ENCODE data around the gene SCFD2. TPM values are rescaled to one million over a fixed set of nuclear protein-coding genes. Genes with fewer than 3 reads are reported as not detected.

SCFD2 gene
- total RNA-seq, 1 donor from 2014 or later = 21.7 TPM

DNA sequence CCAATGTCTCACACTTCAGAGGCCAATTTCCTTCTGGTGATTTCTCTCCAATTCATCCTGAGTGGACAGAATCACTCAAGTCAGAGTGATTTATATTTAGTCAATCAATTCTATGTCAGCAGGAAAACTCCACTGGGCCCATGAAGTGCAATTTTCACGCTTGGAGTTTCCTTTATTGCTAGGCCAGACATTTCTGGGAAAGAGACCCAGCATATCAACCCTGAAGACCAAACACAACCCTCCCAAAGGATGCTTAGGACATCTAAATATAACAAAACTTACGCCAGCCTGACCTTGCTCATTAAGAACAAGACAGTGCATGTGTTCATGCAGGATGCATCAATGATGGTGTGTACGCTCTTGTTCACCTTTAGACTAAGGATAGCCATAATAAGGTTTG is 347.4 kb downstream of the SCFD2 start:
- no peak for DNase-seq (ENCODE audit: low read depth)

DNA sequence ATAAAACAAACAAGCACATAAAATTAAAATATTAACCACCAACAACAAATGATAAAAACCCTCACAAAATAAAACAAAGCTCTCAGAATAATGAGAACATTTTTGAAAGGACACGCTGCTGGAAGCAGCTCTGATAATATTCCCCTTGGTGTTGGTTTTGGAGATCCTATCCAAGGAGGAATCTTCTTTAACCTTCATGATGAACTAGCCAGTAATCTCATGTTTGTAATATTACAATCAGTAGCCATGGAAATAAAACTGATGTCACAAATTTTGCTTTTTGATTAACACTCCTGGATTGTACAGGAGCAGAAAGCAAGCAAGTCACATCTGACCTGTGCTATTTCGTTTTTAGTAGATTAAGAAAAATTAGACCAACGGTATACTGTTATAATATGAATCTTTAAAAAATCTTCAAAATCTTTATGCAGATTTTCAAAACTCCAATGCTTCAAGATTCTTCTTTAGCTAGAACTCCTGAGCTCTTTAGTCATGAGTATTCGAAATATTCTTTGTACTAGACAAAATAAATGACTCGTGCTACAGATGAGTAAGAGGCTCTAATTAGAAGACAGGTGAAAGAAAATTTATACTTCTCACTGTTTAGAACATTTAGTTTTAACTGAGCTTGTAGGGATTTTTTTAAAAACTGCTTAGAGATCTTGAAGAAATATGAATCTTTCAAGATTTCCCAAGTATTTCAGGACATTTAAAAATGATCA is 349.6 kb downstream of the SCFD2 start:
- DNase-seq (ENCODE audit: low read depth) = no peak

DNA sequence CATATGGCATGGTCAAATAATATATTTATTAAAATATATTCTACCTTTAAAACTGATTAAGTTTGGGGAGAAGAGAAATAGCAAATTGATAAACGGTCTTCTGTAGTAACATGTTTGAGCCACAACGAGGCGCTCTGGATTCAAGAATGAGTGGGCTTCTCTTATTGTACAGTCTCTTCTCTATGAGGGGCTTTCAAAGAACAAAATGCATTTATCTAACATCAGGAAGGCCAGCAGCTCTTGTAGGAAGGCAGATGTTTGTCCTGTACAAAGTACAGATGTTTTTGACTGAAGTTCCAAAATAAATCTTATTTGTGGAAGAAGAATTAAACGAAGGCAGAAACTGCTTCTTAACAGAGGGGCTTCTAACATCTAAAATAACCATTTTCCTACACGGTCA is 350.2 kb downstream of the SCFD2 start:
- DNase-seq (ENCODE audit: low read depth) = peak; percentile 63

DNA sequence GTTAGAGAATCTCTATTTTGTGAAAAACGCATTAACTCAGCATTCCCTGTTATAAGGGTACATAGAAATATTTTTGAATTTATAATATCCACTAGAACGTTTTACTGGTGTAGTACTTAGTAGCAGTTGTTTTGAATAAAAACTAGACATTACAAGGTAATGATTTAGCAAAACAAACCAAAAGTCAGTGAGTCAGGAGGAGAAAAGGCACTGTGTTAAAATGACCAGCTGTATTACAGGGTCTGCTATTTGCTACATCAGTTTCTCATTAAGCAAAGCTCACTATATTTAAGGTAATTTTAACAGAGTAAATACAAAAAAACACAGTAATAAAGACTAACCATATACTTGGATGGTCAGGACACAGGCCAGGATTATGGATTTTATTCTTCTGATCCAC is 351.0 kb downstream of the SCFD2 start:
- no peak for DNase-seq (ENCODE audit: low read depth)

DNA sequence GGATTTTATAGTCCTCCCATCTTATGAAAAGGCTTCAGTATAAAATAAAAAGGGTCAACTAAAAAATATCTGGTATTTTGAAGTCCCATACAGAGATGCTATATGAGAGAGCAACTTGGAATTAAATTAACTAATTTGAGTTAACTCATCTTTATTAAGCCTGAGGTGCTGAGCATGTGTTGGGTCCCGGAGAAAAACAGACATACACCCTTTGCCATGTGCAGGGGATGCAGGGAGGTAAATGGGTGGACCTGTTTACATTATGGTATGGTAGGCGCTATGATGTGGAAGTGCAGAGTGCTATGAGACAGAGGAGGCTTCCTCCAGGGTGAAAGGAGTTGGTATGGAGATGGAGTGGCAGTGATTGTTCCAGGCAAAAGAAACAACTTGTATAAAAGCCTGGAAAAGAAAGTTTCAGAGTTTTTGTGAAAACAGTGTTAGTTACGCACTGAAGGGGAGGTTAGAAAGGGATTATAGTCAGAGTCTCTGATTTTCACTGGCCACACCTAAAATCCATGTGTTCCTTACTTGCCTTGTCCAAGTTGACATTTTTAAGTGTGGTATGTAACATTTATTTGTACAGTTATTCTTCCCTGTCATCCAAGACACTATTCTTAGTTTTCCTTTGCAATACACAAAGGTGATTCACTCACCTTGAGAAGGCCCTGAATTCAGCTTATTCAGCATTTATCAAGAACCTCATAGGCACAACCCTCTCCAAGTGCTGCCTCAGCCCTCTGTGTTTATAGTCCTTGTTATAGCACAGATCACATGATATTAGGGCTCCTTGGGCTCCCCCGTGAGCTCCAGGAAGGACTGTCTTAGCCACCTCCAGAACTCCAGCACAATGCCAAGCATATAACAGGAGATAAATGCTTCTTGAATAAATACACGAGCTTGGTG is 351.7 kb downstream of the SCFD2 start:
- no peak for DNase-seq (ENCODE audit: low read depth)

DNA sequence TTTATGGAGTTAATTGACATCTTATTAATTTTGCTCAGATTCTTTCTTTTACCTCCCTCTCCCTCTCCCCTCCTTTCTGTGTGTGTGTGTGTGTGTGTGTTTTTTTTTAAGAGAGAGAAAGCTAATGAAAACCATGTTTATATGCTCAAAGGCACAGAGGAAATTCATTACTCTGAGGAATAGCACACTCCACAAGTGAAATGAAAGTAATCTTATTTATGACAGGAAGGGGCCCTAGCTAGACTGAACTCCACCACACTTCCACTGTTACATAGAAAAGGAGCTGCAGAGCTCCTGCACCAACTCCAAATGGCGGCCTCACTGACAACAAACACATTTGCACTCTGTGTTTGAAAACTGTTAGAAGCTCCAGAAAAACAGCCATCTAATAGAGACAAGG is 353.1 kb downstream of the SCFD2 start:
- no peak for DNase-seq (ENCODE audit: low read depth)

DNA sequence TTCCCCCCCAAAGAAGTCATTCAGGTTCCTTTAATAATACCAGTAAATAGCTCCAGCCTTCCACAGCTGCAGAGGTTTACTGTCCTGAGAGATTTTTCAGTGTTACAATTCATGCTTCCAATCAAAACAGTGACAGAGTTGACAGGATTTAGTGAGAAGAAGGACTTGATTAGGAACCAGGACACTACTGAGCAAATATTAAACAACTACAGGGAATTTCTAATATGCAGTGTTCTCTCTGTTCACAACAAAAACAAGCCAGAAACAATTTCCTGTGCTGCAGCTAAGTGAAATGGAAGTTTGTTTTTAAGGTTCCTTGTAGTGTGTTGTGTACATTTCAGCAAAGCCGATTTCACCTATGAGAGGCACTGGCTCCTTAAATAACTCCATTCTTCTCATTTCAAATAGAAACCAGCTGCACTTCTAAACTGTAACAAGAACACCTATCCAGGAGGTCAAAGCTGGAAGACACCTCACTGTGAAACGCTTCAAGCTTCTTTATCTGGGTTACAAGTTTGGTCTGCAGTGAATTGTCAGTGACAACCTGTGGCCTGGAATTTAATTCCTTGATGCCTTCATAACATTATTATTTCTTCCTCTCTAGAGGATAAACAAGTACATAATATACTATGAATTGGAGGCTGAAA is 354.5 kb downstream of the SCFD2 start:
- no peak for DNase-seq (ENCODE audit: low read depth)

DNA sequence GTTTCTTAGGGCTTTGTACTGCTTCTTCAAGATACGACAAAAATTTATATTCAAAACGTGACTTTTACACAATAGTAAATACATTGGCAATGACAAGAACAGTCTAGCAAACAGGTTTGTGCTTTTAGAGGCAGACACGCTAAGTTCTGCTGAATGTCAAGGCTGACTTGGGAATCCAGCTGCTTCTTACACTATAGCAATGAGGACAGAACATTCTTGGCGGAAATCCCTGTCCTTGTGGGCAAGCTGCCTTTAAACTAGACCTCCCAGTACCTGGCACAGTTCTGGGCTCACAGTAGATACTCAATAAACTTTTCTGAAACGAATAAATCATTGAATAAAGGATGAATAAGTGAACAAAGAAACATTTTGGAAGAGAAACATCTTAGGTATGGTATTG is 355.5 kb downstream of the SCFD2 start:
- DNase-seq (ENCODE audit: low read depth) = peak; percentile 28

DNA sequence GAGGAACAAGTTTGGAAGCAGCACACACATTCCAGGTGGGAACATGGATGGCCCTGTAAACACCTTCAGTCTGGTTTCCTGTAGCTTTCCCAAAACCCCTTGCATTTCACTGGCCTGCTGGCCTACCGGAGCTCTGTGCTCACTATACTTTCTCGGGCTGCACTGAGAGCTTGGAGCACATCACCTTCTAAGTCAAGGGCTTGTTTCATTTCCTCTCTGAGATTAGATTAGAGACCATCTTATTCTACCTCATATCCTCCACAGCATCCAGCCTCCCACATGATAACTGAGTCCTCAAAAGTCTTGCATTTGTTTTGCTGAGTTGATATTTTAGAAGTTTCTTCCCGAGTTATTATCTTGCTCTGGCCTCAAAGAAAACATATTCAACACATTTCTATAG is 356.0 kb downstream of the SCFD2 start:
- no peak for DNase-seq (ENCODE audit: low read depth)

DNA sequence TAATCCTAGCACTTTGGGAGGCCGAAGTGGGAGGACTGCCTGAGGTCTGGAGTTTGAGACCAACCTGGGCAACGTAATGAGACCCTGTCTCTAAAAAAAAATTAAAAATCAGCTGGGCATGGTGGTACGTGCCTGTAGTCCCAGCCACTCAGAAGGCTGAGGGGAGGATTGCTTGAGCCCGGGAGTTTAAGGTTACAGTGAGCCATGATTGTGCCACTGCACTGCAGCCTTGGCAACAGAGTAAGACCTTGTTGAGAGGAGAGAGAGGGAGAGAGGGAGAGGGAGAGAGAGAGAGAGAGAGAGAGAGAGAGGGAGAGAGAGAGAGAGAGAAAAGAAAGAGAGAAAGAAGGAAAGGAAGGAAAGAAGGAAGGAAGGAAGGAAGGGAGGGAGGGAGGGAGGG is 358.8 kb downstream of the SCFD2 start:
- no peak for DNase-seq (ENCODE audit: low read depth)

DNA sequence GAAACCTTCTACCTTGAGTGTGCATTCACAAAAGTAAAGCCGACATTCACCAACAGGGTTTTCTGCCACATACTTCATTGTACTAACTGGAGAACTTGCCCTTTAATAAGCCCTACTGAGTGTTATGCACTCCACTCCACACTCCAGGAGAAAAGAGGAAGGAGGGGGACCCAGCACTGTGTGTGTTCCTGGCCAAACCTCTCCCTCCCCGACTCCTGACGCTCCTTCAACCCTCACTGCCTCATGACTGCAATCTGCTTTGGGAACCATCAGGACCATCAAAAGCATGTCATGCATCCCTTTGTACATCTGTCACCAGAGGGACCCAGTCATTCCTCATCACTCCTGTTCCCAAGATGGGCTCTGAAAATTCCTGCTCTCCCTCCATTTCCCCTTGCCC is 360.1 kb downstream of the SCFD2 start:
- DNase-seq (ENCODE audit: low read depth) = no peak

DNA sequence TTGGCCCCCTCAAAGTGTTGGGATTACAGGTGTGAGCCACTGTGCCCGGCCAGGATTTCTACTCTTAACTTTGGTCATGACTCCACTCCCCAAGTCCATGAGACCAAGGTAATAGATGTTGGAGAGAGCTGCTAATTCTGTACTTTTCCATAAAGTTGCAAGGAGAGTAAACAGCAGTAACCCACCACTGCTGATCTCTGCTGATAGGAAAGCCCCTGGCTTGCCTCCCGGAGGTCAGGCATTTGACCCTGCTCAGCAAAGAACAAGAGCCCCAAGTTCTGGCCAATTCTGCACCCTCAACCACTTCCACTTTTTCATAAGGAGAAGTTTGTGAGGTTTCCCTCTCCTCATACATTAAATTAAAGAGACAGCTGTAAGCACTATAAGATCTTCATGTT is 360.7 kb downstream of the SCFD2 start:
- no peak for DNase-seq (ENCODE audit: low read depth)

DNA sequence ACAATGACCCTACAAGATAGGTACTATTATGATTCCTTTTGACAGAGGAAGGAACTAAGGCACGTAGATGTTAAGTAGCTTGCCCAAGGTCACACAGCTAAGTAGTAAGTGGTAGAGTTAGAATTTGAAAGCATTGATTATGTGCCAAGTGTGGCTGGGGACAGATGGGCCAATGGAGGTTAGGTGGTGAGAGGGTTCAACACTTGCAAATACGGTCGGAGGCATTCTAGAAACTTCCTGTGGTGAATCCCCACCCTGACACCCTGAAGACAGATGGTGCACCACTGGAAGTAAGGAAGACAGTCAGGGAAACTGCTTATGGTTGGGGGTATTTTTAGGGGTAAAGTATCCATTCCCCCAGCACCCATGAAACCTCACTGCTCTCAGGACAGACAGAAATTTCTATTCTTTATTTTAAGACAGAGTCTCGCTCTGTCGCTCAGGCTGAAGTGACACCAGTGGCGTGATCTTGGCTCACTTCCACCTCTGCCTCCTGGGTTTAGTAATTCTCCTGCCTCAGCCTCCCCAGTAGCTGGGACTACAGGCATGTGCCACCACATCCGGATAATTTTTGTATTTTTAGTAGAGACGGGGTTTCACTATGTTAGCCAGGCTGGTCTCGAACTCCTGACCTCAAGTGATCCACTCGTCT is 361.2 kb downstream of the SCFD2 start:
- DNase-seq (ENCODE audit: low read depth) = peak; percentile 79

DNA sequence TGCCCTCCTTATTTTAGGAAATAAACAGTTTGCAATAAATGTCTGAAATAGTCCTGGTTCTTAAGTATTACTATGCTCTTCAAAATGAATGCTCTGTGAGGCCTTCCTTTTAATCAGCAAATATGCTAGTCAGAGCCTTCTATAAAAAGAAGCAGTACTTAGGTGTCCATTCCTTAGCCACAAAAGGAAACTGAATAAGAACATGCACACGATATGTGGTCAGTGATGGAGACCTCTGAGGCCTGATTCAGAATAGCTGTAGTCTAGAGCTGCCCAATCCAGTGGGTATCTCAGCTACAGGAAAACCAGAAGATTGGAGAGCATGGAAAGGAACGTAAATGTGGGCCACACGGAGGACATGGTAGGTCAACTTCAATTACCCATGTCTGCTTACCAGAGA is 361.9 kb downstream of the SCFD2 start:
- DNase-seq (ENCODE audit: low read depth) = peak; percentile 81

DNA sequence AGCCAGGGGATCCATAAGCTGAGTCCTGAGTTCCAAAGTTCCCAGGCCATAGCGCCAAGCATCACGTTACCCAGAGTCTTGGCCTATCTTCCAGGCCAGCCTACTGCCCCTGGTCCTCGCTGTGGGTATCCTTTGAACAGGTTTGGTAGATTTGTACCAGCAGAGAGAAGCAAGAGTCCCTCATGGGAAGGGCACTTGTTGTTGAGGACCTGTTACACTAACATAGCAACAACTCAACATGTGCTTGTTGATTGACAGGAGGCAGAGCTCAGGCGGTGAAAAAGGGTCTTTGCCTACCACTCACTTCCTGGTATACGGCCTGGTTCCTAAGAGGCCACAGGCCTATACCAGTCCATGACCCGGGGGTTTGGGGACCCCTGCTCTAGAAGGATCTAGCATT is 365.3 kb downstream of the SCFD2 start:
- no peak for DNase-seq (ENCODE audit: low read depth)

DNA sequence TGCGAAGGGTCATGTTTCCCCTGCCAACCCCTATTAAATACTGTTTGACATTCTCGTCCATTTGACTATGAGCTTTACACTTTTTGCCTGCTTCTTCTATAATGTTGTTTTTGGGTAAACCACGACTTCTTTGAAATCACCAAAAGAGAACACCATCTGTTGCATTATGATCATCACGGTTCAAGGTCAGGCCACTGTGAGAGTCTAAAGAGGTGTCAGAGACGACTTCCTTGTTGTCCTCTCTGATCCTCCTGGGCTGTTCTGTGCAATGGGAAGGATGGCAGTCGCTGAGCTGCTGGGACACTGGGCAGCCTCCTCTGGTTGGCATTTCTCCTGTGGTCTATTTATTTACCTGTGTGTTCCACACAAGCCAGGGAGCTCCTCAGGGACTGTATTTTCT is 366.2 kb downstream of the SCFD2 start:
- no peak for DNase-seq (ENCODE audit: low read depth)

DNA sequence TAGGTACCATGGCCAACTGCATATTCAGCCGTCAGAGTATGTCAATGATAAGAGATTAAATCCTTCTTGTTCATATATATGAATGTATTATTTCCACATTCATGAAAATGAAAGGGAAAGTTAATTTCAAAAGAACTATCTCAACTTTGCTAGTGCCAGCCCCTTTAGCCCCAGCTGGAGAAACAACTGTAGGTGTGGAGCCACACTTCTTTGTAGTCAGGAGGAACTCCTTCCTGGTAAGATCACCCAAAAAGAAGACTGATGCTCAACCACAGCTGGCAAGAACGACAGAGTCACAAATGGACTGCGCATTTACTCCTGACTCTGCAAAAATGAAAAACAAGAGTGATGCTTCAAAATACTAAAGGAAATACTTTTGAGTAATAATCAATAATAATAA is 367.4 kb downstream of the SCFD2 start:
- DNase-seq (ENCODE audit: low read depth) = no peak

DNA sequence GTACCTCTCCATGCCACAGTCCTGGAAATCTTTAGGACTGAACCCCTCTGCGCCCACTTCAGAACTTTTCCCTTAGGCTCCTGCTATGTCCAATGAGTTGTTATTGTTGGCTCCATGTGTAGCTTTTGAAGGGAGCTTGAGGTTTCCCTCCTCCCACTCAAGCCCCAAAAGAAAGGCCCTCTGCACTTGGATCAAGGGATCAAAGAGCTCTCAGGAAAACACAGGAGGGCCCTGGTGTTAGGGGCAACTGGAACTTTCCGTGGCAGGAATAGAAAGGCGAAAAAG is 368.8 kb downstream of the SCFD2 start:
- DNase-seq (ENCODE audit: low read depth) = no peak

DNA sequence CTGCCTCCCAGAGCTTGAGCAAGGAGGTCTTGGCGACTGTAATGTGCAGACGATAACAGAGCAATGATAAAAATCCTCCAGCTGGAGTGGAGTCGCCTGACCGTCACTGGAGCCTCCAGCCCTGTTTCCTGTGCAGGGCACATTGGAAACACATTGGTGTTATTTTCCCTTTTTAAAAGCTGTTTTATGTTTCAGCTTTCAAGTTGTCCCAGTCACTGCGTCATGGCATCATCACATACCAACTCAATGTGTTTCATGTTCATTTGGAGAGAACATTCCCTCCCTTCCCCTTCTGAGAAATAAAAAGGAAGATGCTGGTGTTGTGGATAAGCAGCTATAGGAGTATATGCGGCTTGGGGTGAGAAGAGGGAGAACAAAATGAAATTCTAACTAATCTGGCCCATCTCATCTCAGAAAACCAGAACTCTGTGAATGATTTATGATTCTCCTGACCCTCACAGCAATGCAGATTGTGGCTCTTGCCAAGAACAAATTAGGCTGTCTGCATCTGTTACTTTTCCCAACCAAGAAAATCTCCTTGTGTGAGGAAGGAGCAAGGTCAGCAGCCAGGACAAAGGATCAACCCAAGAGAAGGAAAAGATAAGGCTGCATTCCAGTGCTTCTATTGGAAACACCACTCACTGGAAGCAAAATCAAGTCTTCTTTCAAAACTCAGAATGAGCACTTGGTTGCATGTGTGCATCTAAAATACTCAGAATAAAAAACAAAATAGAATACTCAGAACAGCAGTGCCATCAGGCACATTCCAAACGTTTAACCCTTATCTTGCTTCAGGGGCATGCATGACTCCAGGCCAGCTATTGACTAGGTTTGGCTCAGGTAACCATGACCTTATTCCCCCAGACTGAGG is 369.4 kb downstream of the SCFD2 start:
- DNase-seq (ENCODE audit: low read depth) = peak; percentile 35

DNA sequence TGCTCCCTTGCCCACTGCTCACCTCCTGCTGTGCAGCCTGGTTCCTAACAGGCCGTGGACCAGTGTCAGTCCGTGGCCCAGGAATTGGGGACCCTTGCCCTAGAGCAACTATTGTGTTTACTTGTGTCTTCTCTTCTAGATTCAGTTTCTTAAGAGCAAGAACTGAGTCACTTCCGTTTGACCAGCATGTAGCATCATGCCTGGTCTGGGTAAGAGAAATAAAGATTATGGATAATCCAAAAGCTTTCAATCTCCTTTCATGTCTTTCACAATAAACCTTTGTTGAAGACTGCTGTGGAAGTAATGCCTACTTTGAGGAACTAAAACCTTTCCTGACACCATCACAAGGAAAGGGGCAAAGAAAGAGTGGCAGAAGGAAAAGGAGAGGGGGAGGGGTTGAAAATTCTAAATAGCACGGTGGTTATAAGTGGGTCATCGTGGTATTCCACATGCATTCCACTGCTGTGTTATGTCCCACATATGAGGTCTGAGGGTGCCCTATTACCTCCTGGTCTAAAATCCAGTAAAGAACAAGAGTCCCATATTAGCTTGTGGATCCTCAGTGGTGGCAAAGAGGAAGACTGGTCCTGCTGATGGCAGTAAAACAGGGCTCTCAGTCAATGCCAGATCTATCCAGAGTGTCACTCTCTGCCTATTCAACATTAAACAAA is 370.4 kb downstream of the SCFD2 start:
- DNase-seq (ENCODE audit: low read depth) = peak; percentile 59
